Neural cell (in vitro differentiated cells): ENCODE measurements around the gene GRIN2C.

Experiments
- EZH2 ChIP-seq: fragments of 200-600, 300-800 bp; shearing (Covaris generic), sonication (generic); IDR thresholded peaks from 2 replicates; pipeline ENCODE4 v1.6.1; 2014; ENCODE audit warnings: antibody characterized with exemption, low read length, borderline replicate concordance, mild to moderate bottlenecking; ENCODE audit not compliant: insufficient read depth, poor library complexity, severe bottlenecking
- SMC3 ChIP-seq: fragments of 450-650 bp; conservative IDR thresholded peaks from 2 replicates; pipeline ENCODE4 v1.6.1; 2014; ENCODE audit warnings: antibody characterized with exemption, mild to moderate bottlenecking, moderate library complexity; ENCODE audit not compliant: poor library complexity

GRCh38 chr17:74860229-74860871, 665 bp upstream of the GRIN2C start:
- peak; percentile 86 for TF ChIP-seq EZH2
- TF ChIP-seq SMC3 = no peak
